HepG2 (cell line): ENCODE data around the gene TPRN. TPM values are rescaled to one million over a fixed set of nuclear protein-coding genes. Genes with fewer than 3 reads are reported as not detected.

Experiments
- CC2D1A ChIP-seq: sonication (generic); formaldehyde crosslinking; IDR thresholded peaks from 2 replicates; pipeline ENCODE4 v1.8.1; 2023; ENCODE audit warnings: mild to moderate bottlenecking, missing genetic modification reagents
- DPF2 ChIP-seq: sonication (generic); formaldehyde crosslinking; IDR thresholded peaks from 2 replicates; pipeline ENCODE4 v1.4.0; 2020; ENCODE audit warnings: mild to moderate bottlenecking, low read depth, missing genetic modification reagents, borderline replicate concordance
- EEA1 ChIP-seq: sonication (generic); formaldehyde crosslinking; IDR thresholded peaks from 2 replicates; pipeline ENCODE4 v1.5.1; 2020; ENCODE audit warnings: mild to moderate bottlenecking, missing genetic modification reagents, borderline replicate concordance
- FOXJ3 ChIP-seq: sonication (generic); formaldehyde crosslinking; IDR thresholded peaks from 2 replicates; pipeline ENCODE4 v1.4.0; 2020; ENCODE audit warnings: missing genetic modification reagents, mild to moderate bottlenecking, borderline replicate concordance
- KDM1A ChIP-seq: IDR thresholded peaks from 2 replicates; pipeline ENCODE4 v1.6.1; 2016; ENCODE audit warnings: missing compliant biosample characterization
- ONECUT2 ChIP-seq: sonication (generic); formaldehyde crosslinking; IDR thresholded peaks from 2 replicates; pipeline ENCODE4 v1.4.0; 2020; ENCODE audit warnings: missing genetic modification reagents
- PBX2 ChIP-seq: IDR thresholded peaks from 2 replicates; pipeline ENCODE4 v1.6.1; 2016; ENCODE audit warnings: control low read depth
- RNF2 ChIP-seq: fragments of 450-650 bp; conservative IDR thresholded peaks from 2 replicates; pipeline ENCODE4 v1.6.1; 2016; ENCODE audit warnings: low read depth
- TAF1 ChIP-seq: sonication (generic); formaldehyde crosslinking; IDR thresholded peaks from 2 replicates; pipeline ENCODE4 v1.4.0; 2020; ENCODE audit warnings: missing genetic modification reagents
- ZBTB7B ChIP-seq: sonication (generic); formaldehyde crosslinking; IDR thresholded peaks from 2 replicates; pipeline ENCODE4 v1.4.0; 2020; ENCODE audit warnings: missing genetic modification reagents
- ZNF530 ChIP-seq: sonication (generic); formaldehyde crosslinking; IDR thresholded peaks from 2 replicates; pipeline ENCODE4 v1.5.0; 2020; ENCODE audit warnings: low read depth, mild to moderate bottlenecking, missing genetic modification reagents
- ZNF674 ChIP-seq: sonication (generic); formaldehyde crosslinking; IDR thresholded peaks from 2 replicates; pipeline ENCODE4 v1.5.0; 2020; ENCODE audit warnings: low read depth, mild to moderate bottlenecking, missing genetic modification reagents
- ZSCAN29 ChIP-seq: sonication (generic); formaldehyde crosslinking; conservative IDR thresholded peaks from 2 replicates; pipeline ENCODE4 v1.4.0; 2020; ENCODE audit warnings: mild to moderate bottlenecking, missing genetic modification reagents
- polyA plus RNA-seq, 8 experiments: library from polyadenylated mRNA; depleted of rRNA in 3 of 8; stranded (reverse) in 7 of 8; unstranded in 1 of 8; fragments of >200 nt; fragmentation: Illumina TruSeq in 4 of 8; extraction: Trizol in 4 of 8; gene quantifications; 2 replicates each; pipeline versions ENCODE4 v1.2.1 to v1.2.3, GENCODE V29; 2011 to 2016; ENCODE audit warnings: low read depth in 4 of 8, missing spikeins in 1 of 8, mixed read lengths in 1 of 8; ENCODE audit not compliant: insufficient read depth in 1 of 8
- total RNA-seq, 5 experiments: library from RNA; depleted of rRNA; stranded (reverse); fragments of >200 nt; fragmentation: Illumina TruSeq; extraction: Trizol; gene quantifications; 2 replicates each; pipeline ENCODE4 v1.2.3, GENCODE V29; 2016; ENCODE audit warnings: low read depth in 1 of 5
- TF ChIP-seq, protein P1 (sequence below): sonication (generic); formaldehyde crosslinking; IDR thresholded peaks from 2 replicates; pipeline ENCODE4 v1.4.0; 2020; ENCODE audit warnings: mild to moderate bottlenecking, missing genetic modification reagents
- TF ChIP-seq, protein P2 (sequence below): IDR thresholded peaks from 2 replicates; pipeline ENCODE4 v1.6.1; 2016; ENCODE audit warnings: missing genetic modification reagents, missing compliant biosample characterization
- TF ChIP-seq, protein P3 (sequence below): sonication (generic); formaldehyde crosslinking; IDR thresholded peaks from 2 replicates; pipeline ENCODE4 v1.4.0; 2020; ENCODE audit warnings: mild to moderate bottlenecking, missing genetic modification reagents, borderline replicate concordance
- TF ChIP-seq, protein P4 (sequence below): sonication (generic); formaldehyde crosslinking; conservative IDR thresholded peaks from 2 replicates; pipeline ENCODE4 v1.4.0; 2020; ENCODE audit warnings: missing genetic modification reagents

Gene TPRN
- total and polyA plus RNA-seq, 2 of the 13 experiments (the other 11 are each of a cell fraction or from before 2014, with no cell fraction given), result 10.1 to 19.2 TPM

GRCh38 chr9:137235424-137236237 is 35.1 kb upstream of the TPRN start (continued):
- TF ChIP-seq EEA1 (CRISPR knock-in tag), result no peak
- TF ChIP-seq CC2D1A, result no peak
- no peak for TF ChIP-seq DPF2 (CRISPR knock-in tag)
- TF ChIP-seq KDM1A, result peak; percentile 58
- TF ChIP-seq TAF1, result no peak; the same call in 1 of the 2 replicates
- TF ChIP-seq, protein P1, sequence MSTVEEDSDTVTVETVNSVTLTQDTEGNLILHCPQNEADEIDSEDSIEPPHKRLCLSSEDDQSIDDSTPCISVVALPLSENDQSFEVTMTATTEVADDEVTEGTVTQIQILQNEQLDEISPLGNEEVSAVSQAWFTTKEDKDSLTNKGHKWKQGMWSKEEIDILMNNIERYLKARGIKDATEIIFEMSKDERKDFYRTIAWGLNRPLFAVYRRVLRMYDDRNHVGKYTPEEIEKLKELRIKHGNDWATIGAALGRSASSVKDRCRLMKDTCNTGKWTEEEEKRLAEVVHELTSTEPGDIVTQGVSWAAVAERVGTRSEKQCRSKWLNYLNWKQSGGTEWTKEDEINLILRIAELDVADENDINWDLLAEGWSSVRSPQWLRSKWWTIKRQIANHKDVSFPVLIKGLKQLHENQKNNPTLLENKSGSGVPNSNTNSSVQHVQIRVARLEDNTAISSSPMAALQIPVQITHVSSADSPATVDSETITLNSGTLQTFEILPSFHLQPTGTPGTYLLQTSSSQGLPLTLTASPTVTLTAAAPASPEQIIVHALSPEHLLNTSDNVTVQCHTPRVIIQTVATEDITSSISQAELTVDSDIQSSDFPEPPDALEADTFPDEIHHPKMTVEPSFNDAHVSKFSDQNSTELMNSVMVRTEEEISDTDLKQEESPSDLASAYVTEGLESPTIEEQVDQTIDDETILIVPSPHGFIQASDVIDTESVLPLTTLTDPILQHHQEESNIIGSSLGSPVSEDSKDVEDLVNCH (CRISPR knock-in tag), result no peak
- peak; percentile 62 for TF ChIP-seq ZBTB7B
- no peak for TF ChIP-seq ONECUT2
- TF ChIP-seq ZSCAN29, result no peak
- TF ChIP-seq ZNF530, result no peak
- TF ChIP-seq ZNF674 (CRISPR knock-in tag), result no peak
- TF ChIP-seq, protein P2, sequence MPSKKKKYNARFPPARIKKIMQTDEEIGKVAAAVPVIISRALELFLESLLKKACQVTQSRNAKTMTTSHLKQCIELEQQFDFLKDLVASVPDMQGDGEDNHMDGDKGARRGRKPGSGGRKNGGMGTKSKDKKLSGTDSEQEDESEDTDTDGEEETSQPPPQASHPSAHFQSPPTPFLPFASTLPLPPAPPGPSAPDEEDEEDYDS, result peak; percentile 42; the same call in 1 of the 2 replicates
- TF ChIP-seq RNF2, result no peak
- no peak for TF ChIP-seq PBX2 (CRISPR knock-in tag)
- no peak for TF ChIP-seq FOXJ3 (CRISPR knock-in tag)
- TF ChIP-seq, protein P3, sequence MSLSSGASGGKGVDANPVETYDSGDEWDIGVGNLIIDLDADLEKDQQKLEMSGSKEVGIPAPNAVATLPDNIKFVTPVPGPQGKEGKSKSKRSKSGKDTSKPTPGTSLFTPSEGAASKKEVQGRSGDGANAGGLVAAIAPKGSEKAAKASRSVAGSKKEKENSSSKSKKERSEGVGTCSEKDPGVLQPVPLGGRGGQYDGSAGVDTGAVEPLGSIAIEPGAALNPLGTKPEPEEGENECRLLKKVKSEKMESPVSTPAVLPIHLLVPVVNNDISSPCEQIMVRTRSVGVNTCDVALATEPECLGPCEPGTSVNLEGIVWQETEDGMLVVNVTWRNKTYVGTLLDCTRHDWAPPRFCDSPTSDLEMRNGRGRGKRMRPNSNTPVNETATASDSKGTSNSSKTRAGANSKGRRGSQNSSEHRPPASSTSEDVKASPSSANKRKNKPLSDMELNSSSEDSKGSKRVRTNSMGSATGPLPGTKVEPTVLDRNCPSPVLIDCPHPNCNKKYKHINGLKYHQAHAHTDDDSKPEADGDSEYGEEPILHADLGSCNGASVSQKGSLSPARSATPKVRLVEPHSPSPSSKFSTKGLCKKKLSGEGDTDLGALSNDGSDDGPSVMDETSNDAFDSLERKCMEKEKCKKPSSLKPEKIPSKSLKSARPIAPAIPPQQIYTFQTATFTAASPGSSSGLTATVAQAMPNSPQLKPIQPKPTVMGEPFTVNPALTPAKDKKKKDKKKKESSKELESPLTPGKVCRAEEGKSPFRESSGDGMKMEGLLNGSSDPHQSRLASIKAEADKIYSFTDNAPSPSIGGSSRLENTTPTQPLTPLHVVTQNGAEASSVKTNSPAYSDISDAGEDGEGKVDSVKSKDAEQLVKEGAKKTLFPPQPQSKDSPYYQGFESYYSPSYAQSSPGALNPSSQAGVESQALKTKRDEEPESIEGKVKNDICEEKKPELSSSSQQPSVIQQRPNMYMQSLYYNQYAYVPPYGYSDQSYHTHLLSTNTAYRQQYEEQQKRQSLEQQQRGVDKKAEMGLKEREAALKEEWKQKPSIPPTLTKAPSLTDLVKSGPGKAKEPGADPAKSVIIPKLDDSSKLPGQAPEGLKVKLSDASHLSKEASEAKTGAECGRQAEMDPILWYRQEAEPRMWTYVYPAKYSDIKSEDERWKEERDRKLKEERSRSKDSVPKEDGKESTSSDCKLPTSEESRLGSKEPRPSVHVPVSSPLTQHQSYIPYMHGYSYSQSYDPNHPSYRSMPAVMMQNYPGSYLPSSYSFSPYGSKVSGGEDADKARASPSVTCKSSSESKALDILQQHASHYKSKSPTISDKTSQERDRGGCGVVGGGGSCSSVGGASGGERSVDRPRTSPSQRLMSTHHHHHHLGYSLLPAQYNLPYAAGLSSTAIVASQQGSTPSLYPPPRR (CRISPR knock-in tag), result no peak
- TF ChIP-seq, protein P4, sequence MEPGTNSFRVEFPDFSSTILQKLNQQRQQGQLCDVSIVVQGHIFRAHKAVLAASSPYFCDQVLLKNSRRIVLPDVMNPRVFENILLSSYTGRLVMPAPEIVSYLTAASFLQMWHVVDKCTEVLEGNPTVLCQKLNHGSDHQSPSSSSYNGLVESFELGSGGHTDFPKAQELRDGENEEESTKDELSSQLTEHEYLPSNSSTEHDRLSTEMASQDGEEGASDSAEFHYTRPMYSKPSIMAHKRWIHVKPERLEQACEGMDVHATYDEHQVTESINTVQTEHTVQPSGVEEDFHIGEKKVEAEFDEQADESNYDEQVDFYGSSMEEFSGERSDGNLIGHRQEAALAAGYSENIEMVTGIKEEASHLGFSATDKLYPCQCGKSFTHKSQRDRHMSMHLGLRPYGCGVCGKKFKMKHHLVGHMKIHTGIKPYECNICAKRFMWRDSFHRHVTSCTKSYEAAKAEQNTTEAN (CRISPR knock-in tag), result 0 out of 2 replicates have a peak, but pooled peaks have one; percentile 38
